ENCODE measurements around the gene TEKT1.
A peak's percentile ranks its signal among the peaks of the same experiment; 100 is the strongest.
"Not testable (repeated sequence)": the region's sequence is repeated elsewhere in the genome, so short reads cannot be mapped to it uniquely, and the experiment has no call there.

TEKT1 gene

DNA sequence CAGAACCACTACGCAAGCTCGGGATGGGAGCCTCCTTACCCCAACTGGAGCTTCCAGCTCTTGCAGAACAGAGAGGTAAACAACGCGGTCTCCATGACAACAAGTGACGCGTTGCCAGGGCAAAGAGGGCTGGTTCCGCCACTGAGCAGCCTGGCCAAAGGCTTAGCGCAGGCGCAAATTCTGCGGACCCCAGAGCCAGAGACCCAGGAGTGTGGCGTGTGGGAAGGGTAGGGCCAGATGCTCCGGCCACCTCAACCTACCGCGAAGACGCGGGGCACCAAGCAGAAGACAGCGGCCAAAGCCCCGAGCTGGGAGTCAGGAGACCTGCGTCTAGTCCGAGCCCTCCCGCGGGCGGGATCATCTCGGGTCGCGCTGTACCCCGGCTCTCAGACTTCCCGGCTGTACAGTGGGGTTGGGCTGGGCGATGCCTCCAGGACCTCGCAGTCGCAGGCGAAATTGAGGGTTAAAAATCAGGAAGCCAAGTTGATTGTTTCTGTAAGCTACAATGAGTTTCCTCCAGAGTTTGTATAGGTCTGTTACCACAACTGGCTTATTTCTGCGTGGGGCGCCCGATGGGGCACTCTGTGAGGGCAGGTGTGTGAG is at the start of gene TEKT1:
Gene TEKT1, minus strand, starts transcription at position 69 of the 603 bp plus-strand sequence. CDS start 1,353 bp downstream, outside the sequence.
- Histone ChIP-seq H3K9me3 (replicated peaks; ENCODE audit: insufficient read depth, low read length) (no peaks in the 10 kb centered on the region), H3K9me2 (replicated peaks; ENCODE audit: insufficient read depth, low read length) (no peaks in the 10 kb centered on the region), H3K27me3 (replicated peaks; ENCODE audit: insufficient read depth, low read length) (peaks cover 22% of the 10 kb centered on the region; the same call in 1 of the 2 replicates), H3F3A (ENCODE audit: insufficient read depth, low read length) (no peaks in the 10 kb centered on the region), H3K79me2 (ENCODE audit: low read length) (no peaks in the 10 kb centered on the region), H3K36me3 (replicated peaks; ENCODE audit: insufficient read depth, low read length) (no peaks in the 10 kb centered on the region), H3K27ac (ENCODE audit: low read length) (no peak within 1 kb of the TSS), H3K9ac (ENCODE audit: low read length) (no peak within 1 kb of the TSS), H3K4me1 (ENCODE audit: low read length) (no peaks in the 10 kb centered on the region), H3K4me3 (ENCODE audit: low read length) (peak within 1 kb of the TSS; percentile 49; the same call in 1 of the 2 replicates), H4K20me1 (ENCODE audit: insufficient read depth, low read length) (no peaks in the 10 kb centered on the region), H3K4me2 (ENCODE audit: low read depth, low read length) (peak within 1 kb of the TSS; percentile 44), H2AFZ (ENCODE audit: low read length) (no peak within 1 kb of the TSS)
- DNase-seq: peak; percentile 50
- TF ChIP-seq EZH2 (optimal IDR thresholded peaks at IDR 0.05; ENCODE audit: low read depth, low read length) (no peak), EZH2phosphoT487 (IDR thresholded peaks at IDR 0.05; ENCODE audit: low read length) (no peak)
- TF ChIP-seq, protein P1, sequence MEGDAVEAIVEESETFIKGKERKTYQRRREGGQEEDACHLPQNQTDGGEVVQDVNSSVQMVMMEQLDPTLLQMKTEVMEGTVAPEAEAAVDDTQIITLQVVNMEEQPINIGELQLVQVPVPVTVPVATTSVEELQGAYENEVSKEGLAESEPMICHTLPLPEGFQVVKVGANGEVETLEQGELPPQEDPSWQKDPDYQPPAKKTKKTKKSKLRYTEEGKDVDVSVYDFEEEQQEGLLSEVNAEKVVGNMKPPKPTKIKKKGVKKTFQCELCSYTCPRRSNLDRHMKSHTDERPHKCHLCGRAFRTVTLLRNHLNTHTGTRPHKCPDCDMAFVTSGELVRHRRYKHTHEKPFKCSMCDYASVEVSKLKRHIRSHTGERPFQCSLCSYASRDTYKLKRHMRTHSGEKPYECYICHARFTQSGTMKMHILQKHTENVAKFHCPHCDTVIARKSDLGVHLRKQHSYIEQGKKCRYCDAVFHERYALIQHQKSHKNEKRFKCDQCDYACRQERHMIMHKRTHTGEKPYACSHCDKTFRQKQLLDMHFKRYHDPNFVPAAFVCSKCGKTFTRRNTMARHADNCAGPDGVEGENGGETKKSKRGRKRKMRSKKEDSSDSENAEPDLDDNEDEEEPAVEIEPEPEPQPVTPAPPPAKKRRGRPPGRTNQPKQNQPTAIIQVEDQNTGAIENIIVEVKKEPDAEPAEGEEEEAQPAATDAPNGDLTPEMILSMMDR (IDR thresholded peaks at IDR 0.05; ENCODE audit: low read length): no peak

GRCh38 chr17:6879221-6879975 is 47.9 kb upstream of the TEKT1 start:
- peaks cover 62% of the 10 kb centered on the region for H3K79me2 ChIP-seq (ENCODE audit: low read length)
- not testable (repeated sequence) for H3K27ac ChIP-seq (ENCODE audit: low read length); H3K4me3 ChIP-seq (ENCODE audit: low read length); H3K9me2 ChIP-seq (replicated peaks; ENCODE audit: insufficient read depth, low read length); H3K4me1 ChIP-seq (ENCODE audit: low read length); H3K36me3 ChIP-seq (replicated peaks; ENCODE audit: insufficient read depth, low read length); H3K9me3 ChIP-seq (replicated peaks; ENCODE audit: insufficient read depth, low read length); H4K20me1 ChIP-seq (ENCODE audit: insufficient read depth, low read length); H3K9ac ChIP-seq (ENCODE audit: low read length); H3K4me2 ChIP-seq (ENCODE audit: low read depth, low read length); H2AFZ ChIP-seq (ENCODE audit: low read length); H3K27me3 ChIP-seq (replicated peaks; ENCODE audit: insufficient read depth, low read length); H3F3A ChIP-seq (ENCODE audit: insufficient read depth, low read length); DNase-seq

GRCh38 chr17:6875276-6875675 is 43.7 kb upstream of the TEKT1 start:
- not testable (repeated sequence) for H3K27me3 ChIP-seq (replicated peaks; ENCODE audit: insufficient read depth, low read length); H3K9ac ChIP-seq (ENCODE audit: low read length); H3K36me3 ChIP-seq (replicated peaks; ENCODE audit: insufficient read depth, low read length); H3K4me3 ChIP-seq (ENCODE audit: low read length); DNase-seq; H3K9me3 ChIP-seq (replicated peaks; ENCODE audit: insufficient read depth, low read length); H2AFZ ChIP-seq (ENCODE audit: low read length); H3K4me2 ChIP-seq (ENCODE audit: low read depth, low read length); H3F3A ChIP-seq (ENCODE audit: insufficient read depth, low read length); H3K4me1 ChIP-seq (ENCODE audit: low read length); H3K9me2 ChIP-seq (replicated peaks; ENCODE audit: insufficient read depth, low read length); H4K20me1 ChIP-seq (ENCODE audit: insufficient read depth, low read length); H3K27ac ChIP-seq (ENCODE audit: low read length)
- H3K79me2 ChIP-seq (ENCODE audit: low read length): peaks cover 67% of the 10 kb centered on the region

DNA sequence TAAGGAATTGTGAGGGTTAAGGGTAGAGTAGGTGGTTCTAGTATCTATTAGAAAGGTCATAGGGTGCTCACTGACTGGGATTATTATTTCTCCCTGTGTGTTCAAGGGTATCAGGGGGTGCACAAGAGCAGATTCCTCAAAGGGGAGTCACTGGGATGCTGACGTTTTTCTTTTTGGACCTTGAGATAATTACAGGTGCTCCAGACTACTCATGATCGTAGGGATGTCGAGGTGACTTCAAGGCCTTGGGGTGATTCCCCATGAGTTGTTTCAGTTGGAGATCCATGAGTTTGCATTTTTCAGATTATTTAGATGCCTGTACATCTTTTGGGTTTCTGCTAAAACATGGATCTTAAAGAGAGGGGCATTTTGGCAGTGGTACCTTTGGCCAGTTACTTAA is 41.4 kb upstream of the TEKT1 start:
- no peak for DNase-seq
- Histone ChIP-seq H3K9ac (ENCODE audit: low read length) (no peak overlapping the region), H3K9me2 (replicated peaks; ENCODE audit: insufficient read depth, low read length) (no peaks in the 10 kb centered on the region), H2AFZ (ENCODE audit: low read length) (no peak overlapping the region), H3K4me1 (ENCODE audit: low read length) (peaks cover 6% of the 10 kb centered on the region; the same call in 1 of the 2 replicates), H3K9me3 (replicated peaks; ENCODE audit: insufficient read depth, low read length) (no peaks in the 10 kb centered on the region), H4K20me1 (ENCODE audit: insufficient read depth, low read length) (no peaks in the 10 kb centered on the region), H3F3A (ENCODE audit: insufficient read depth, low read length) (no peaks in the 10 kb centered on the region), H3K79me2 (ENCODE audit: low read length) (peaks cover 80% of the 10 kb centered on the region), H3K36me3 (replicated peaks; ENCODE audit: insufficient read depth, low read length) (0 out of 2 replicates have a peak, but pooled peaks cover 4% of the 10 kb centered on the region), H3K4me2 (ENCODE audit: low read depth, low read length) (no peak overlapping the region), H3K27ac (ENCODE audit: low read length) (no peak overlapping the region), H3K27me3 (replicated peaks; ENCODE audit: insufficient read depth, low read length) (no peaks in the 10 kb centered on the region), H3K4me3 (ENCODE audit: low read length) (no peak overlapping the region)
- TF ChIP-seq EZH2phosphoT487 (IDR thresholded peaks at IDR 0.05; ENCODE audit: low read length): no peak
- TF ChIP-seq, protein P1 (IDR thresholded peaks at IDR 0.05; ENCODE audit: low read length): no peak
- TF ChIP-seq EZH2 (optimal IDR thresholded peaks at IDR 0.05; ENCODE audit: low read depth, low read length): no peak
